ENCODE measurements around the gene PTMS. TPM values are rescaled to one million over a fixed set of nuclear protein-coding genes. Genes with fewer than 3 reads are reported as not detected.
A peak's percentile ranks its signal among the peaks of the same experiment; 100 is the strongest.

Gene PTMS
- total and polyA plus RNA-seq, 8 donors, result 22.8 to 363 (median 156) TPM

GRCh38 chr12:6770094-6770493 is 3.9 kb downstream of the PTMS start:
- no peak for DNase-seq
- peaks cover 0 to 29% (median 13%) of the 10 kb centered on the region in 3 donors for H3K27me3 ChIP-seq
- intact Hi-C loops (cut with DNase I; ENCODE audit: low total_unique reads), result no loop called here
- peaks cover 52 to 92% (median 85%) of the 10 kb centered on the region in 4 donors for H3K4me1 ChIP-seq
- peak overlapping the region in 3 of 5 donors; percentile 23 to 96 (median 23) for H3K27ac ChIP-seq
- TF ChIP-seq EP300 (IDR thresholded peaks at IDR 0.05) (no peak), POLR2AphosphoS5 (IDR thresholded peaks at IDR 0.05) (no peak), POLR2A (IDR thresholded peaks at IDR 0.05) (no peak), CTCF (IDR thresholded peaks at IDR 0.05) (no peak)
- H3K36me3 ChIP-seq, result peaks cover 12 to 23% (median 19%) of the 10 kb centered on the region in 4 donors
- H3K9me3 ChIP-seq, result no peaks in the 10 kb centered on the region
- WGBS, 5 donors, result 75 to 91% (median 84%) methylated on average over 12 of the region's 12 CpGs
- H3K4me3 ChIP-seq, result no peak overlapping the region

GRCh38 chr12:6770600-6770999 is 4.4 kb downstream of the PTMS start:
- DNase-seq, result no peak
- intact Hi-C loops (cut with DNase I; ENCODE audit: low total_unique reads), result no loop called here
- Histone ChIP-seq H3K36me3 (peaks cover 12 to 23% (median 19%) of the 10 kb centered on the region in 4 donors), H3K4me3 (no peak overlapping the region), H3K4me1 (peaks cover 49 to 92% (median 84%) of the 10 kb centered on the region in 4 donors), H3K27ac (peak overlapping the region in 4 of 5 donors; percentile 7 to 96 (median 23)), H3K27me3 (peaks cover 0 to 29% (median 13%) of the 10 kb centered on the region in 3 donors), H3K9me3 (no peaks in the 10 kb centered on the region)
- TF ChIP-seq CTCF (IDR thresholded peaks at IDR 0.05) (no peak), POLR2A (IDR thresholded peaks at IDR 0.05) (no peak)
- WGBS, 5 donors, result 86 to 92% (median 89%) methylated on average over 10 of the region's 10 CpGs

GRCh38 chr12:6771091-6771495 is 4.9 kb downstream of the PTMS start:
- no peak for DNase-seq
- Histone ChIP-seq H3K9me3 (no peaks in the 10 kb centered on the region), H3K4me3 (no peak overlapping the region), H3K36me3 (peaks cover 12 to 23% (median 19%) of the 10 kb centered on the region in 4 donors), H3K27me3 (peaks cover 0 to 29% (median 13%) of the 10 kb centered on the region in 3 donors), H3K27ac (peak overlapping the region in 4 of 5 donors; percentile 7 to 96 (median 23)), H3K4me1 (peaks cover 46 to 92% (median 83%) of the 10 kb centered on the region in 4 donors)
- TF ChIP-seq EP300 (IDR thresholded peaks at IDR 0.05) (no peak), POLR2A (IDR thresholded peaks at IDR 0.05) (no peak), POLR2AphosphoS5 (IDR thresholded peaks at IDR 0.05) (peak in 1 of 3 donors; percentile 7), CTCF (IDR thresholded peaks at IDR 0.05) (no peak)
- WGBS, 5 donors, result 81 to 93% (median 88%) methylated on average over 3 to 4 of the region's 4 CpGs
- intact Hi-C loops (cut with DNase I; ENCODE audit: low total_unique reads), result no loop called here

- H3K27me3 ChIP-seq, result peaks cover 0 to 29% (median 13%) of the 10 kb centered on the region in 3 donors
- peaks cover 12 to 23% (median 19%) of the 10 kb centered on the region in 4 donors for H3K36me3 ChIP-seq
- TF ChIP-seq EP300 (IDR thresholded peaks at IDR 0.05) (no peak), POLR2AphosphoS5 (IDR thresholded peaks at IDR 0.05) (peak in 1 of 3 donors; percentile 5), POLR2A (IDR thresholded peaks at IDR 0.05) (no peak)
- H3K27ac ChIP-seq, result peak overlapping the region in 4 of 5 donors; percentile 10 to 96 (median 44)
- H3K9me3 ChIP-seq, result no peaks in the 10 kb centered on the region
- WGBS, 5 donors, result 74 to 81% (median 76%) methylated on average over 12 of the region's 12 CpGs
- peak overlapping the region in 3 of 4 donors; percentile 39 to 41 (median 39) for H3K4me3 ChIP-seq
- no peak for DNase-seq
- H3K4me1 ChIP-seq, result peaks cover 46 to 95% (median 85%) of the 10 kb centered on the region in 4 donors
- intact Hi-C loops (cut with DNase I; ENCODE audit: low total_unique reads), result no loop called here
These were observed 5.6 kb downstream of the PTMS start for GRCh38 chr12:6771509-6772330.
